NCI-H1092 treated with DMSO at 0.1 percent for 48 hours (cell line): ENCODE data around the gene VSIG2.
"Not testable (repeated sequence)": the region's sequence is repeated elsewhere in the genome, so short reads cannot be mapped to it uniquely, and the experiment has no call there.

Source experiments
- DNase-seq: peaks from one replicate; lab custom pipeline; 2025; lab: John Stamatoyannopoulos, UW

The VSIG2 gene, protein sequence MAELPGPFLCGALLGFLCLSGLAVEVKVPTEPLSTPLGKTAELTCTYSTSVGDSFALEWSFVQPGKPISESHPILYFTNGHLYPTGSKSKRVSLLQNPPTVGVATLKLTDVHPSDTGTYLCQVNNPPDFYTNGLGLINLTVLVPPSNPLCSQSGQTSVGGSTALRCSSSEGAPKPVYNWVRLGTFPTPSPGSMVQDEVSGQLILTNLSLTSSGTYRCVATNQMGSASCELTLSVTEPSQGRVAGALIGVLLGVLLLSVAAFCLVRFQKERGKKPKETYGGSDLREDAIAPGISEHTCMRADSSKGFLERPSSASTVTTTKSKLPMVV

DNA sequence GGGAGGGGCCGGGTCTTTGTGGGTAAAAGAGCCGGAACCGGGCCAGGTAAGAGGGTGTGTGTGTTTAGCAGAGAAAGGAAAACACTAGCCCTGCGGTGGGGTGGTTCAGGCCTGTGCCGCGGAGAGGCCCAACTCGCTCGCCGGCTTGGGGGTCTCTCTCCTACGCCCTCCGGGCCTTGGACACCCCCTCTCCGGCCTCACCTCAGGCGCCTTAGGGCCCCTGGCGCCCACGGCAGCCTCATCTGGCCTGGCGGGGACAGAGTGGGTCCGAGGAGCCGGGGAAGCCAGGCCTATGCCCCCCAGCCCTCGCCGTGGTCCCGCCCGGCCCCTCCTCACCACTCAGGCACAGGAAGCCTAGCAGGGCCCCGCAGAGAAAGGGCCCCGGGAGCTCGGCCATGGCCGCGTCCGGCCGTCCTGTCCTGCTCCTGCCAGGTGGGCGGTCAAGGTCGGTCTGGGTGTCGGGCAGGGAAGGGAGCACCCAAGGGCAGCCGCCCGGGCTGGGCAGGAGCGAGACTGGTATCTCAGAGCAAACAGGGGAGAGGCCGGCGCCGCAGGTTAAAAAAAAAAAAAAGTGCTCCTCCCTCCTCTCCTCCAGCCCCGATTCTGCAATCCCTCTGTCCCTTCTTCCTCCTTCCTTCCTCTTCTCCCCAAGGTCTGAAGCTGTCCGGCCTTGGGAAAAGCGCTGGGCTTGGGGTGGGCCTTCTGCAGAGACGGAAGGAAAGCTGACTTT lies at the start of gene VSIG2:
VSIG2 (minus strand) TSS at position 515 of the 730 bp plus-strand sequence; CDS start at position 397, 118 bp downstream.
- no peak for DNase-seq

DNA sequence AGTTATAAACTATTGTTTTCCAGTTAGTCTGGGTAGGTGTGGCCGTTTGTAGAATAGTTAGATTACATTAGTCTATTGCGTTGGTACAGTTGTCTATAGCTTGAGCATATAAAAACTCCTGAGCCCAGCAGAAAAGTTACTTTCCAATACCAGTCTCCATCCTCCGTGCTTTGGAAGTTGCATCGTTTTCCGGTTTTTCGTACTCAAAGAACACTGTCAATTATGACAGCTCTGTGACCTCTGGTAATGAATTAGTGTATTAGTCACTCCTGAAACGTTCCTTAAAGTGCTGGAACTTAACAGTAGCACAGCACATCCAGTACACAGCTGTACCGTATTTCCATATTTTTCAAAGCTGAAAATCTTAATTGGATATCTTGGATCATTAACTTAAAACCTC lies 49.0 kb upstream of the VSIG2 start:
- no peak for DNase-seq

DNA sequence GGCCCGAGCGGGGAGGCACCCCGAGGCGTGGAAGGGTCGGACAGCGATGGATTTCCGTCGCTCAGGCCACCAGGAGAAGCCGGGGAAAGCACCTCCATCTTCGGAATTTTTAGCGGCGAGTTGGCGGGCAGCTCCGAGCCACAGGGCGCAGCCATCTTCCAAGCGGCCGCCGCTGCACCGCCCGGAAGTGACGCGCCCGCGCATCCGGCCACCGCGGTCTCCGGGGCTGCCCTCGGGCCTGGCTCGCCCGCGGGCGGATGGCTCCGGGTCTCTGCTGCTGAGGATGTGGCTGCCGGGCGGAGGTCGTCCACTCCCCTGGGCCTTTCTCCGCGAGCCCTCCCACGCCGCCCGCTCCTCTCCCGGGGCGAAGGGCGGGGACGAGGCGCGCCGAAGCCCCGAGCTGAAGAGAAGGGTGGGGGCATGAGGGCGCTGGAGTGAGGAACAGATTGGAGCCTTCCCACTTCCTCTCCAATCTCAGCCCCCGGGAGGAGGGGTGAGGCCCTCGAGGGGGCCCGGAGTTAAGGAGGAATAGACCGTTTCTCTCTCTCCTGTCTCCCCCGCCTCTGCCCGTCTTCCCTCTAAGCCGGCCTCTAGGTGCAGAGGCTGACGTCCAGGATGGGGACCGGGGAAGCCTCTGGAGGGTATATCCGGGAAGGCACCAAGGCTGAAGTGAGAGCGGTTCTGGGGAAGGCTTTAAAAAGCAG lies 48.3 kb upstream of the VSIG2 start, which contains the start of gene MSANTD2:
MSANTD2 (minus strand) TSS at position 181 of the 704 bp plus-strand sequence; CDS start at position 155, 26 bp downstream.
- peak; percentile 89 for DNase-seq

DNA sequence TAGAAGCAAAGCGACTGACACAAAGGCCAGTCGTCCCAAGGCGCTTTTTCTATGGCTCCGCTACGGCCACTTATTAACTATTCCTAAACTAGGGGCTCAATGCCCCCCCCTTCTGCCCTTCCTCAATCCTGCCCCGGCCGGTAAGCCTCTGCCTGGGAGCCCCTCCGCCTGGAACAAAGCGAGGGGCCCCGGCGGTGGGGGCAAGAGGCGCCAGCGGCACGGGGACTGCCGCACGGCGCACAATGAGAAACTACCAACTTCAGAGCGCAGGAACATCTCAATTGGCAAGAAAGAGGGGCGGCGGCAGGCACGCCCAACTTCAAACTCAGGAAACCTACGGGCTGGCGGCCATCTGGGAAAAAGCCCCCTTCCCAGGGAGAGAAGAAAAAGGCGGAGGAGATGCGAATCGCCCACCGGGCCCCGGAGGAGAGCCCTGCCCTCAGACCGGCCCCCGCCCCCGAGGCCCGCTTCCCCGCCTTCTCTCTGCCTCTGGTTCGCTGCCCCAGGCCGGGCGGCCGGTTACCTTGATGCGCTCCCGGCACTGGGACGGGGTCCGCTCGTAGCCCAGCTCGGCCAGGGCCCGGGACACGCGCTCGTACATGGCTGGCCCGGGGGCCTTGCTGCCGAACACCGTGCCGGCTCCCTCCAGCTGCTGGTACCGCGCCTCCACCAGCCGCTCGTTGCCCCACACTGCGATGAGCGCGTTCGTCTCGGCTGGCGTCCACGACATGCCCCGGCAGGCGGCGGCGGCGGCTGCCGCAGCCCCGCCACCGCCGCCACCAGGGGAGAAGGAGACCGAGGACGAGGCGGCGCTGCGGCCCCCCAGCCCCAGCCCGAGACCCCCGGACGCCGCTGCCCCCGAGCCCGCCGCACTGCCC lies 47.5 kb upstream of the VSIG2 start:
- peak; percentile 31 for DNase-seq

GRCh38 chr11:124798991-124799347 lies 46.9 kb upstream of the VSIG2 start:
- no peak for DNase-seq

DNA sequence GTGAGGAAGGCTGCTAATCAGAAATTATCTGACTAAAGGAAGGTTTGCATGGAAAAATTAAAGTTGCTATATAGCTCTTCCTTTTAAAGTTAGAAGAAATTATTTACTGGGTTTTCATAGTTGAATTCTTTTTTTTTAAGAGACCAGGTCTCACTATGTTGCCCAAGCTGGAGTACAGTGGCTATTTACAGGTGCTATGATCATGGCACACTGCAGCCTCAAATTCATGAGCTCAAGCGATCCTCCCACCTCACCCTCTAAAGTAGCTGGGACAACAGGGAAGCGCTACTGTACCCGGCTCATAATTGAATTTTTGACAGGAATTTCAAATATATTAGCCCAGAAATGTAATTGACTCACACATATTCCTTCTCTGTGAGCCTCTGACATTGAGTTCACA lies 44.3 kb upstream of the VSIG2 start:
- no peak for DNase-seq

DNA sequence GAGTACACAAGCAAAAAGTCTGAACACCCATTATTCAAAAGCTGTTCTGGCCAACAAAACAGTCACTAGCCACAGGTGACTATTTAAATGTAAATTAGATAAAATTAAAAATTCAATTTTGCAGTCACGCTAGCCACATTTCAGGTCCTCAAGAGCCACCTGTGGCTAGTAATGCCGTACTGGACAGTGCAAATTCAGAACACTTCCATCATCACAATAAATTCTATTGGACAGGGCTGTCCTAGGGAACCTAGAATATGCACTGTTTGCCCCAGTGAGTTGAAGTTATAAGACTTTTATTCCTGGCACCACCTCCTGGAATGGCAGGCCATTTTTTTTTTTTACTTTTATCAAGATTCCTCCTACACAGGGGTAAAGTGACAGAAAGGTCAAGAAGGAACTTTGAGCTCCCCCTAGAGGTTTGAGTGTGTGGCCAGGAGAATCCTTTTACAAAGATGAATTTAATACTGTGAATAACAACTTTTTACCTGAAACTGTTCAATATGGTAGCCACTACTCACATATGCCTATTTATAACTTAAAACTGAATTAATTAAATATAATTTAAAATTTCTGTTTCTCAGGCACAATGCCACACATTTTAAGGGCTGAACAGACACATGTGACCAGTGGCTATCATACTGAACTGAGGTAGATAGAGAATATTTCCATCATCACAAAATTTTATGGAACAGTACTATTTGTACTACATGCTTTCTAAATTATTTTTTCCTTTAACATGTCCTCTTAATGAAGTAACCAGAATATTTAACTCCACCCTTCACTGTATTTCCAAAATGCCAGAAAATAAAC lies 41.6 kb upstream of the VSIG2 start:
- DNase-seq: peak; percentile 15

DNA sequence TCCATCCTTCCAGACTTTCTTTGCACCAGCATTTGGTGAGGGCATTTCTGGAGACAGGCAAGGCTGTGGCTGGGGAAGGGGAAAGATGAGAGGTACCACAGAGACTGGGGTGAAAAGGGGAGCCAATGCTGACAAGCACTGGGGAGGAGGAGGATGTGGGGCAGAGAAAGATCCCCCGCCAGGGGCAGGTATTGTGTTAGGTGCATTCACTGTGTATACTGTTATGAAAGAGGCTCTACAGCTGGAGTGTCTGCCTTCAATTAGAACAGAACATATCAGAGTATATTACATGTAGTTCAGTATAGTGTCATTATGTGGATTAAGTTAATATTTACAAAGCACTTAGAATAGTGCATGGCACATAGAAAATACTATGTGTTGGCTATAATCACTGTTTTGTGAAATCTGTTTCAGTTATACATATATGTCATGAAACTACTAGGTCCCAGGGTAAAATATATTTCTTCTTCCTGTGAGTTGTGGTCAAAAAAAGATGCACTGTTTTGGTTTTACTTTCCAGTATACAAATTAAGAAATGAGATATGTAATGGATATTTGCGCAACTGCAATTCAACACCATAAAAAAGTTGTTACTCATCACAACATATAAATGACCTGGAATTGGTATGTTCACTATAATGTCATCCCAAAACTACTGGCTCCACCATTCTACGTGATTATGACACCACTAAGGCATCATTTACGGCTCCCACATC lies 39.7 kb upstream of the VSIG2 start:
- DNase-seq: no peak

DNA sequence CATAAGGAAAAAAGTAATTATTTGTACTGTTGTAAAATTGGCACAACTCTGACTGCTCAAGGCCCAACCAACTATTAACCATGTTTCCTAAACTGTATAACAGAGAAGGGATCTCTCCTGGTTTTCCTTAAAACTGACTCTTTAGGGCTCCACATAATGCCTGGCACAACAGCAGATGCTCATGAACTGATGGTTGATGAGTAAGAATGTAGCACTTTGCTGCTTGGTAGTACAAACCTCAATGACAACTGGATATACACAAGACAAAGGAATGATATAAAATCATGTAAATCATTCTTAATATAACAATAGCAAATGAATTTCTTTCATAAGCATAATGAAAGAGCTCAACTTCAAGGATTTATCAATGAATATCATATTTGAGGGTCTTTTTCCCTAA lies 36.5 kb upstream of the VSIG2 start:
- no peak for DNase-seq

- DNase-seq: no peak
Observed at GRCh38 chr11:124784051-124784450, 32.0 kb upstream of the VSIG2 start.

GRCh38 chr11:124783002-124783401 lies 30.9 kb upstream of the VSIG2 start:
- DNase-seq: no peak

DNA sequence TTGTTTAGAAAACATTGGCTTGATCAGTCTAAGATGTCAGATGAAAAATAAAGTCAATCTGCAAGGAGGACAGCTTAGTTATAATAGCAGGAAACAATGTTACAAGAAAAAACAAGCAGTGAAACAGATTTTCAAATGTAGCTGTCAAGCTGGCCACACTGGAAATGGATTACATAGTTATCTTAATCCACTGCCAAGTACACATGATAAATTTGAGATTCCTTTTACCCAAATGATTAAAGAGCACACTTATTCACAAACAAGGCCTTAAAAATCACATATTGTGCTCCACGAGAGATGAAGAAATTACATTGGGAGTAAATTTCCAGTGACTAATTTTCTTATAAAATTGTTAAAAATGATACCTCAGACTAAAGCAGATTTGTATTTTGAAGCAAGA lies 27.5 kb upstream of the VSIG2 start:
- DNase-seq: no peak

- DNase-seq: no peak
Observed at GRCh38 chr11:124778281-124778680, 26.2 kb upstream of the VSIG2 start.

- no peak for DNase-seq
Observed at GRCh38 chr11:124776865-124777645, 25.0 kb upstream of the VSIG2 start.

DNA sequence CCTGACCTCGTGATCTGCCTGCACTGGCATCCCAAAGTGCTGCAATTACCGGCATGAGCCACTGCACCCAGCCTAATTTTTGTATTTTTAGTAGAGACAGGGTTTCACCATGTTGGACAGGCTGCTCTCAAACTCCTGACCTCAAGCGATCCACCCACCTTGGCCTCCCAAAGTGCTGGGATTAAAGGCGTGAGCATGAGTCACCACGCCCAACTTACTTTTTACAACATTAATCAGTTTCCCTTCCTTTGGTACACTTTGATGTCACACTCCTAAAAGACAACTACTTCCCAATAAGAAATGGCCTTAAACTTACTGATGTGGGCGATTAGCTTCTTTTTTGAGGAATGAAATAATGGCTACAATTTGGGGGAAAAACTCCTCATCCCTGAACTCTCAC lies 18.9 kb upstream of the VSIG2 start:
- DNase-seq: not testable (repeated sequence)

- DNase-seq: no peak
Observed at GRCh38 chr11:124769806-124770774, 18.0 kb upstream of the VSIG2 start.

DNA sequence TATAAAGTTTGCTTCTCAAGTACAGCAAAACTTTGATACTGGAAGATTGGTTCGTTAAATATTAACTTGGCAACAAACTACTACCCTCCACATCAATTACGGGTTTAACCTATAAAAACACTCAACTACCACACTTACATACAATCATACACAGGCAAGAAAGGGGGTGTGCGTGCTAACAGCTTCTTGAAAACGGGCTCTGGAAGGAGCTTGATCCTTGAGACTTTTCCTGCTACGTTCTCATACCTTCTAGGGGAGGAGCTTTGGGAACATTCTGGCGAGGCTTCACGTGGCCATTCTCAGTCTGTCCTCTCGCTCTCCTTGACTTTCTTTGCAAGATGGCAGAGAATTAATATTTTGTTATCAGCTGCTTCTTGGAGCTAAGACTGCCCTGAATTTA lies 16.9 kb upstream of the VSIG2 start:
- DNase-seq: no peak

GRCh38 chr11:124766156-124766555 lies 14.1 kb upstream of the VSIG2 start:
- DNase-seq: no peak
